ENCODE results near the gene GBA2.
A peak's percentile ranks its signal among the peaks of the same experiment; 100 is the strongest.

The GBA2 gene

GRCh38 chr9:35714579-35715252 is 34.3 kb downstream of the GBA2 start:
- no peak for DNase-seq

GRCh38 chr9:35714123-35714522 is 34.9 kb downstream of the GBA2 start:
- peak in 1 of 14 donors; percentile 71 for DNase-seq

GRCh38 chr9:35713578-35713977 is 35.5 kb downstream of the GBA2 start:
- DNase-seq: no peak

- DNase-seq: no peak
These were observed 36.1 kb downstream of the GBA2 start for GRCh38 chr9:35712762-35713400.

GRCh38 chr9:35711501-35712428 is 37.3 kb downstream of the GBA2 start:
- no peak for DNase-seq

- no peak for DNase-seq
These were observed 38.1 kb downstream of the GBA2 start for GRCh38 chr9:35710818-35711500.

GRCh38 chr9:35708146-35708545 is 40.9 kb downstream of the GBA2 start:
- no peak for DNase-seq

- no peak for DNase-seq
These were observed 42.1 kb downstream of the GBA2 start for GRCh38 chr9:35706951-35707350.

- DNase-seq: peak in 1 of 14 donors; percentile 92
These were observed 43.1 kb downstream of the GBA2 start for GRCh38 chr9:35705836-35706430.

GRCh38 chr9:35705372-35705771 is 43.7 kb downstream of the GBA2 start:
- DNase-seq: no peak

GRCh38 chr9:35703906-35704672 is 44.9 kb downstream of the GBA2 start:
- no peak for DNase-seq

- no peak for DNase-seq
These were observed 46.3 kb downstream of the GBA2 start for GRCh38 chr9:35702696-35703095.

- no peak for DNase-seq
These were observed 48.1 kb downstream of the GBA2 start for GRCh38 chr9:35700942-35701341.

- DNase-seq: no peak
These were observed 49.0 kb downstream of the GBA2 start for GRCh38 chr9:35700031-35700430.

GRCh38 chr9:35698231-35698630 is 50.8 kb downstream of the GBA2 start:
- no peak for DNase-seq

- no peak for DNase-seq
These were observed 51.5 kb downstream of the GBA2 start for GRCh38 chr9:35697486-35697885.

- DNase-seq: peak in 6 of 14 donors; percentile 5 to 56 (median 15)
These were observed 52.4 kb downstream of the GBA2 start for GRCh38 chr9:35696520-35697215.

- no peak for DNase-seq
These were observed 53.1 kb downstream of the GBA2 start for GRCh38 chr9:35695943-35696401.

GRCh38 chr9:35691757-35692301 is 57.2 kb downstream of the GBA2 start:
- no peak for DNase-seq

GRCh38 chr9:35691334-35691650 is 57.7 kb downstream of the GBA2 start:
- peak in 3 of 14 donors; percentile 46 to 67 (median 49) for DNase-seq
